Subcutaneous adipose tissue (tissue), 4 donors: ENCODE data around the gene CCL25. TPM values are rescaled to one million over a fixed set of nuclear protein-coding genes. Genes with fewer than 3 reads are reported as not detected.

Source experiments
- total RNA-seq, 4 donors: library from RNA; depleted of rRNA; stranded (reverse); fragments of >200 nt; gene quantifications; one replicate each; pipeline ENCODE4 v1.1.0, GENCODE V29; 2016
- TF ChIP-seq, protein P1 (sequence below): fragments of 450-650 bp; IDR thresholded peaks from one replicate; pipeline ENCODE4 v1.5.1; 2016; ENCODE audit warnings: low read depth, mild to moderate bottlenecking, control low read depth, antibody characterized with exemption, moderate library complexity

The CCL25 gene
- total RNA-seq, 4 donors from 2014 or later, result not detected

- TF ChIP-seq, protein P1, sequence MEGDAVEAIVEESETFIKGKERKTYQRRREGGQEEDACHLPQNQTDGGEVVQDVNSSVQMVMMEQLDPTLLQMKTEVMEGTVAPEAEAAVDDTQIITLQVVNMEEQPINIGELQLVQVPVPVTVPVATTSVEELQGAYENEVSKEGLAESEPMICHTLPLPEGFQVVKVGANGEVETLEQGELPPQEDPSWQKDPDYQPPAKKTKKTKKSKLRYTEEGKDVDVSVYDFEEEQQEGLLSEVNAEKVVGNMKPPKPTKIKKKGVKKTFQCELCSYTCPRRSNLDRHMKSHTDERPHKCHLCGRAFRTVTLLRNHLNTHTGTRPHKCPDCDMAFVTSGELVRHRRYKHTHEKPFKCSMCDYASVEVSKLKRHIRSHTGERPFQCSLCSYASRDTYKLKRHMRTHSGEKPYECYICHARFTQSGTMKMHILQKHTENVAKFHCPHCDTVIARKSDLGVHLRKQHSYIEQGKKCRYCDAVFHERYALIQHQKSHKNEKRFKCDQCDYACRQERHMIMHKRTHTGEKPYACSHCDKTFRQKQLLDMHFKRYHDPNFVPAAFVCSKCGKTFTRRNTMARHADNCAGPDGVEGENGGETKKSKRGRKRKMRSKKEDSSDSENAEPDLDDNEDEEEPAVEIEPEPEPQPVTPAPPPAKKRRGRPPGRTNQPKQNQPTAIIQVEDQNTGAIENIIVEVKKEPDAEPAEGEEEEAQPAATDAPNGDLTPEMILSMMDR, result no peak
These were observed 36.4 kb downstream of the CCL25 start for GRCh38 chr19:8088752-8089663.

DNA sequence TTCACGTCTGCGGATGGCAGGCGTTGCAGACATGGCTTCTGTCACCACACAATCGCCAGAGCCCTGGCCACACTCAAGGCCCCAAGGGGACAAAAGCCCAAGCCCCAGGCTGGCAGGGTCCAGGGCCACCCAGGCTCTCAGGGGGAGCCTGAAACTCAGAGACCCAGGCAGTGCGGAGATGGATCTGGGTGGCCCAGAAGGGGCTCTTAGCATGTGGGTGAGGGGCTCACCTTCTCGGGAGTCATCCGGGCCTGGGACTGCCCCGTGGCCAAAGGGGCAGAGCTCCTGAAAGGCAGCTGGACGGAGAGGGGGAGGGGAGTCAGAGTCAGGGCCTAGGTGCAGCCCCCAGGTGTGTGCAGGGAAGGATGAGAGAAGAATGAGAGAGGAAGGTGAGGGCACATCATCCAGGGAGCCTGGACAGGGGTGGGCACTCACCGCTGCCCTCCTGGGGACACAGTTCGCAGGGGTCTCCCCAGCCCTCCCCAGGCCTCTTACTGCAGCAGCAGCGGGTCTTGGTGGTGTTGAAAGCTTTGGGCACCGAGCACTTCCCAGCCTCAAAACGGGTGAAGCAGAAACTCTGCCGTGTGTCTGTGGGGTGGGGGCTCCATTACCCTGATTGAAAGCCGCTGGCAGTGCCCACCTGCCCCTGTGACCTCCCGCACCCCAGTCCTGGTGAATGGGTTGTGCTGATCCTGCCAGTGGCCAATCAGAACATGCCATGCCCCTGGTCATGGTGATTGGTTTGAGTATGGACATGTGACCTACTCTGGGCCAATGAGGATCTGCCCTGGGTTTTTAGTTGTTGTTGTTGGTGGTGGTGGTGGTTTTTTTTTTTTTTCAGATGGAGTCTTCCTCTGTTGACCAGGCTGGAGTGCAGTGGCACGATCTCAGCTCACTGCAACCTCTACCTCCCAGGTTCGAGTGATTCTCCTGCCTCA lies 37.4 kb downstream of the CCL25 start:
- TF ChIP-seq, protein P1, result no peak

- TF ChIP-seq, protein P1, result no peak
These were observed 38.4 kb downstream of the CCL25 start for GRCh38 chr19:8090950-8091349.

DNA sequence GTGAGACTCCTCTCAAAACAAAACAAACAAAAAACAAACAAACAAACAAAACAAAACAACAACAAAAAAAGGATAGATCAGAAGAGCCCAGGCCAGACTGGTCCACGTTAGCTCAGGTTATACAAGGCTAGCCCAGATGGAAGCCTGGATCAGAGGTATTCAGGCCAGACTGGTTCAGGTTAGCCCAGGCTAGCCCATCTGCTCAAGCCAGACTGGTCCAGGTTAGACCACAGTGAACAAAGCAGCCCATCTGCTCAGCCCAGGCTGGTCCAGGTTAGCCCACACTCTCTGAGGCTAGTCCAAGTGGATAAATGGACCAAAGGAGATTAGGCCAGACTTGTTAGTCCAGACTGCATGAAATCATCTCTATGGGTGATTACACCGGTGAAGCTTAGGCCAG lies 41.2 kb downstream of the CCL25 start:
- TF ChIP-seq, protein P1, result no peak

DNA sequence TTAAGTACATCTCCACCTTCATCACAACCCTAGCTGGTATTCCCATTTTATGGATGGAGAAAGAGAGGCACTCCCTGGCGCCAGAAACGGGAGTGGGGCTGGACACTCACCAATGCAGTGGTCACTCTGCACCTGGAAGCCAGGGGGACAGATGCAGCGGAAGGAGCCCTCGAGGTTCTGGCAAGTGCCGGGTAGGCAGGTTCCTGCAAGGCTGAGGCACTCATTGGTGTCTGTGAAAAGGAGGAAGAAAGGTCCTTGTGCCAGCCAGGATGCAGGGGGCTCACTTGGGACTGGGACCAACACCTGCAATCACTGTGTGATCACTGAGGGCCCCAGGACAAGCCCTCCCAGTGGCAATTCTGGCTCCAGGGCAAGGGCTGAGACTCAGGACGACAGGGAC lies 41.8 kb downstream of the CCL25 start:
- TF ChIP-seq, protein P1, result no peak

GRCh38 chr19:8095354-8095886 lies 42.9 kb downstream of the CCL25 start:
- TF ChIP-seq, protein P1, result no peak

- TF ChIP-seq, protein P1, result no peak
These were observed 43.5 kb downstream of the CCL25 start for GRCh38 chr19:8096071-8096470.
